GM18526 (cell line): ENCODE results near the gene ZNF580.

ENCODE experiments used
- POLR2A ChIP-seq: IDR thresholded peaks from 3 replicates; pipeline ENCODE4 v1.6.1; 2011; ENCODE audit not compliant: insufficient read length; ENCODE audit errors: extremely low read depth

Gene ZNF580

GRCh38 chr19:55616395-55616875, 24.4 kb upstream of the ZNF580 start:
- TF ChIP-seq POLR2A: no peak

GRCh38 chr19:55617426-55617825, 23.4 kb upstream of the ZNF580 start:
- TF ChIP-seq POLR2A: no peak

- no peak for TF ChIP-seq POLR2A
These were observed 22.4 kb upstream of the ZNF580 start for GRCh38 chr19:55618426-55618825.

GRCh38 chr19:55619286-55619685, 21.5 kb upstream of the ZNF580 start:
- no peak for TF ChIP-seq POLR2A

- TF ChIP-seq POLR2A: no peak
These were observed 20.2 kb upstream of the ZNF580 start for GRCh38 chr19:55620410-55621204.

- TF ChIP-seq POLR2A: no peak
These were observed 19.6 kb upstream of the ZNF580 start for GRCh38 chr19:55621205-55621672.

GRCh38 chr19:55621673-55622231, 19.1 kb upstream of the ZNF580 start:
- no peak for TF ChIP-seq POLR2A

GRCh38 chr19:55622242-55622969, 18.4 kb upstream of the ZNF580 start:
- no peak for TF ChIP-seq POLR2A

GRCh38 chr19:55623130-55623529, 17.7 kb upstream of the ZNF580 start:
- TF ChIP-seq POLR2A: no peak

- no peak for TF ChIP-seq POLR2A
These were observed 17.2 kb upstream of the ZNF580 start for GRCh38 chr19:55623561-55623960.

- peak; percentile 89 for TF ChIP-seq POLR2A
These were observed 16.4 kb upstream of the ZNF580 start, which contains the start of gene ZNF784 for GRCh38 chr19:55624109-55625003. TSS of gene ZNF784 (minus strand) at chr19:55624566. CDS start at chr19:55624561, 5 bp downstream.

GRCh38 chr19:55625004-55625326, 15.8 kb upstream of the ZNF580 start:
- TF ChIP-seq POLR2A: no peak

- no peak for TF ChIP-seq POLR2A
These were observed 14.5 kb upstream of the ZNF580 start for GRCh38 chr19:55626350-55626749.

GRCh38 chr19:55632463-55632834, 8.4 kb upstream of the ZNF580 start:
- no peak for TF ChIP-seq POLR2A

- TF ChIP-seq POLR2A: no peak
These were observed 6.9 kb upstream of the ZNF580 start for GRCh38 chr19:55633861-55634260.

GRCh38 chr19:55635334-55635717, 5.5 kb upstream of the ZNF580 start:
- no peak for TF ChIP-seq POLR2A
